OCI-M2 (cell line): ENCODE results near the gene MUS81.

ENCODE experiments used
- DNase-seq: peaks from one replicate; lab custom pipeline; 2025; ENCODE audit not compliant: unreplicated experiment; lab: John Stamatoyannopoulos, UW

The MUS81 gene

DNA sequence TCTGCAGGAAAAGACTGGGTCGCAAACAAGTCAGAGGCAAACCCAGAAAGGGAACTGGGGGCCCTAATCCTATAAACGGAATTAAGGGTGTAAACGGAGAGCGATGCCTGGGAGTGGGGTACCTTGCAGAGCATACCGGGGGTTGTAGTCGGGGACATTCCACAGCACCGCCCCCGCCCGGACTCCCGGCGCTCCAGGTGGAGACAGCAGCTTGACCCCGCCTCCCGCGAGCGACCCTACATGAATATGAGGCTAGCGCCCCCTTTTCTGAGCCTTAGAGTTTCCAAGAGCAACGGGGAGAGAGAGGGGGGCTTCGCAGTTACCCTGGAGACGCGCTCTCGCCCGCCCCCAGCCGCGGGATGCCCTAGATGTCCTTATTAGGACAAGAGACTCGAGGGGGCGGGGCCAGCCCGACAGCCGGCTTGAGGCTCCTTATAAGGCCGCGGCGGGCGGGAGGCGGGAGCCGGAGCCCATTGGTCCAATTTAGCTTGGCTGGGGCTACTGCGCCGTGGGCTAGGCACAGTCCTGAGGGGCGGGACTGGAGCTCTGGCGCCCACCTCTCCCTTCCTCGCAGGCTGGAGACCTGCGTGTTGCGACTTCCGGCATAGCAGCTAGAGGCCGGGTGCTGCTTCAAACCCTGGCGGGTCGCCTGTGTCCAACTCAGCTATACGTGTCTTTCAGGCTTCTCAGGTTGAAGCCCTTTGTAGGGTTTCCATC lies 980 bp upstream of the MUS81 start:
- peak; percentile 89 for DNase-seq

DNA sequence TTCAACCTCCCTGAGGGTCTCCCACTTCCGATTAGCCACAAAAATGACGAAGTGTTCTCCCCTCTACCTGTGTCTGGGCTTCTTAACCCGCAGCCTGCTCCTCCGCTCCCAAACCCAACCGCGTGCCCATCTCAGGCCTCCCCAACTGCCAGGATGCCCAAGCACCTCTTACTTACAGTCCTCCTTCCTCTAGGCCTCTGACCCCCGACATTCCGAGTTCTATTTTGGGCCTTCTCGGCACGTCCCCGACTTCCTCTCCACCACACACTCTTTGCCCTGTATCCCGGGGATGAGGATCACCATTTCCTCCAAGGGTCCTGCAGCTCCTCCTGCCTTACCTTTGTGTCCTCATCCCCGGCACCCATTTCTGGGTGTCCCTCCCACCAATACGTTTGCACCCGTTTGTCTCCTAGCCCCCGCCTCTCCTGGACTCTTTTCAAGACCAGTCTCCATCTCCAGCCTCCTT lies 388 bp upstream of the MUS81 start:
- DNase-seq, result no peak

GRCh38 chr11:65861165-65861505 lies 902 bp downstream of the MUS81 start:
- no peak for DNase-seq

DNA sequence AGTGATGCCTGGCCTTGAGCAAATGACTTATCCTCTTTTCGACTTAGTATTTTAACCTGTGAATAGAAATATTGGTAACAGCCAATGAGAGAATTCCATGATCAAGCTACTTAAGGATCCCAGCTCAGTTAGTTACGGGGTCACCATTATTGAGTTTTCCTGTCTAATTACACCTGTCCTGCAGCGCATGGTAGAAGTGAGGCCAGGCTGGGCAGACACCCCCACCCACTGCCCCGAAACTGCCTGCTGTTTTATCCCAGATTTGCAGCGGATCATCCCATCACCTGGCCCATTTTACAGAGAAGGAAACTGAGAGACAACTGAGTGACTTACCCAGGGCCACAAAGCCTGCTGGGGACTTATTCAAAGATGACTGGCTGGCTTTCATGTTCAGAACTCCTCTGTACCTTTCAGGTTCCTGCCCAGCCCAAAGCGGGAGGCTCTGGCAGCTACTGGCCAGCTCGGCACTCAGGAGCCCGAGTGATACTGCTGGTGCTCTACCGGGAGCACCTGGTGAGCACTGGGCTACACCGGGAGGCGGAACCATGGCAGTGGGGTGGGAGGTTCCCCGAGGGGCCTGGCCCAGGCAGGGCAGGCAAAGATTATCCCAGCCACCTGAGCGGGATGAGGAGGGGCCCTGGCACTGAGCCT lies 1.4 kb downstream of the MUS81 start:
- no peak for DNase-seq

GRCh38 chr11:65862191-65862735 lies 2.0 kb downstream of the MUS81 start:
- no peak for DNase-seq

GRCh38 chr11:65862941-65863888 lies 3.0 kb downstream of the MUS81 start:
- DNase-seq, result no peak

GRCh38 chr11:65863889-65864705 lies 3.9 kb downstream of the MUS81 start:
- DNase-seq, result no peak

GRCh38 chr11:65864706-65865471 lies 4.7 kb downstream of the MUS81 start:
- DNase-seq, result no peak

- DNase-seq, result no peak
Measured at GRCh38 chr11:65865550-65866172, 5.4 kb downstream of the MUS81 start.

DNA sequence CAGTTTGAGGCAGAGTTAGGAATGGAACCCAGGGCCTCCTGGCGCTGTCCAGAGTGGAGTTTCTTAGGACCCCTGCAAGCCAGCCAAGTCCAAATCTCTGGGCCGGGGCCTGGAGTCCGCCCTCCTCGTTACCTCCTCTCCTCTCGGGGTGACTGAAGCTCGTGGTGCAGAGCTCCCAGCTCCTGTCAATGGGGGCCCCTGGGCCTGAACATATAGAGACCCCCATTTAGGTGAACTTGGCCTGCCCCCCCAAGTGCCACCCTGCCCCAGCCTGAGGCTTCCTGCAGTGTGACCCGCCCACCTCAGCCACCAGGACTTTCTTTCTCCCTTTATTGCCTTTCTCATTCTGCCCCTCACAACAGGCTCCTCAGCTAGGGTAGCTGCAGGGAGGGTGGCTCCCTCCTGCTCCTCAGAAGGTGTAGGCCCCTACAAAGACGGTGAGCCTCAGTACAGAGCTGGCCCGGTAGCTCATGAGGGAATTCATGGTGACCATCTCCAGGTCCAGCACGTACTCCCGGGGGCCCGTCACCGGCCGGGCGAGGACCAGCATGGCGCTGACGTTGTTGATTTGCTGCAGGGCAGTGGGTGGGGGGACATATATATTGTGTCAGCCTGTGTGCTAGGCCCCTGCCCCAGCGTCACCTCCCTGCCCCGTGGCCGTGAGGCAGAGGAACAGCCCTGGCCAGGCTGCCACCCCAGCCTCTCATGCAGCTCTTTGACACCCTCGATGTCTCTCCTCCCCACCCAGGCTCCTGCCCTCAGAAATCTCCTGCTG lies 6.5 kb downstream of the MUS81 start:
- no peak for DNase-seq

DNA sequence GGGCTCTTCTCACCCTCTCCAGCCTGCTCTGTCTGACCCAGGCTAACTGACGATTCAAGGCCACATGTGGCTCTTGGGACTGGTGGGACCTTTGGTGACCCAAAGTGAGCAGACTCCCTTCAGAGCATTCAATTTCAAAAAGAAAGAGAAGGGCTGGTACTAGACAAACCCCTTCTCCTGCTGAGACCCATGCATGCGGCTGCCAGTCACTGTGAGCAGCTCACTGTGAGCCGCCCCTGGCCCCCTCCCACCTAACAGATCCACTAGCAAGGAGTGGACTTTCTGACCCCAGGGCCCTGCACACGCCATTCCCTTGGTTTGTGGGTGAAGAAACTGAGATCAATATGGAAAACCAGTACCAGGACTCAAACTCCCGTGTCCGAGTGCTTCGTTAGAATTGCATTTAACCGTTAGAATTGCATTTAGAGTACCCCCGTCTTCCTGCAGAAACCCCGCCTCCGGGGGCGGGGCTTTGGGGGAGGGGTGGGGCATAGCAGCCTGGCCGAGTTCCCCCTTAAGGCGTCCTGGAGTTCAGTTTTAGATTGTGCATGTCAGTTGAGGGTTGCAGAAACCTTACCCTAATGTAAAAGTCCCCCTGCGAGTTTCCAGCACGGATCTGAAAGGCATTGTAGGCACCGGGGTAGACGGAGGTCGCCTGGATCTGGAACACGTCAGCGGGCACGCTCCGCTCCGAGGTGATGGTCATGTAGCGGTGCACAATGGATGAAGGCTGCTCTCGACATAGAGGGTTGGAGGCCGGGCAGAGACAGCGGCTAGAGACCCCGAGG lies 7.2 kb downstream of the MUS81 start:
- no peak for DNase-seq

DNA sequence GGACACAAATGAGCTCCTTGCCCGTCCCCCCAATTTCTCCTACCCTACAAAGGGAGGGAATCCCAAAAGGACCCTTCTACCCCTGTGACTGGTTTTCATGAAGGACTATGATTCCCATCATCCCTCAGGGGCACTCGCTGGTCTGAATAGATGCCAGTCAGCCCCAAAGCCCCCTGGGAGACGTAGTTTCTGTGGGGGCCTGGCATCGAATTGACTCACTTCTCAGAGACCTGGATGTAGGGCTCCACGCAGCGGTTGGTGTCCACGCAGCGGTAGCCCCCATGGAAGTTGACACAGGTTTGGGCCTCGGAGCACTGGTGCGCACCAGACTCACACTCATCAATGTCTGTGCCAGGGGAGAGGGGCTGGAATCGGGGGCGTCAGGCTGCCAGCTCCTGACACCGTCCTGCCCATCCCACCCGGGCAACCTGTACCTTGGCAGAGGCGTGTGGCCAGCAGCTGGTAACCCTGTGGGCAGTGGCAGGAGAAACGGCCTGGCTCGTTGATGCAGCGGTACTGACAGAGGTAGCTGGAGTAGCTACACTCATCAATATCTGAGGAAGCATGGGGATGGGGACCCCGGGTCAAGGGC lies 7.9 kb downstream of the MUS81 start:
- no peak for DNase-seq

- DNase-seq, result no peak
Measured at GRCh38 chr11:65868907-65869306, 8.7 kb downstream of the MUS81 start.

GRCh38 chr11:65869643-65870306 lies 9.5 kb downstream of the MUS81 start:
- DNase-seq, result no peak

GRCh38 chr11:65870307-65870658 lies 10.1 kb downstream of the MUS81 start:
- no peak for DNase-seq

DNA sequence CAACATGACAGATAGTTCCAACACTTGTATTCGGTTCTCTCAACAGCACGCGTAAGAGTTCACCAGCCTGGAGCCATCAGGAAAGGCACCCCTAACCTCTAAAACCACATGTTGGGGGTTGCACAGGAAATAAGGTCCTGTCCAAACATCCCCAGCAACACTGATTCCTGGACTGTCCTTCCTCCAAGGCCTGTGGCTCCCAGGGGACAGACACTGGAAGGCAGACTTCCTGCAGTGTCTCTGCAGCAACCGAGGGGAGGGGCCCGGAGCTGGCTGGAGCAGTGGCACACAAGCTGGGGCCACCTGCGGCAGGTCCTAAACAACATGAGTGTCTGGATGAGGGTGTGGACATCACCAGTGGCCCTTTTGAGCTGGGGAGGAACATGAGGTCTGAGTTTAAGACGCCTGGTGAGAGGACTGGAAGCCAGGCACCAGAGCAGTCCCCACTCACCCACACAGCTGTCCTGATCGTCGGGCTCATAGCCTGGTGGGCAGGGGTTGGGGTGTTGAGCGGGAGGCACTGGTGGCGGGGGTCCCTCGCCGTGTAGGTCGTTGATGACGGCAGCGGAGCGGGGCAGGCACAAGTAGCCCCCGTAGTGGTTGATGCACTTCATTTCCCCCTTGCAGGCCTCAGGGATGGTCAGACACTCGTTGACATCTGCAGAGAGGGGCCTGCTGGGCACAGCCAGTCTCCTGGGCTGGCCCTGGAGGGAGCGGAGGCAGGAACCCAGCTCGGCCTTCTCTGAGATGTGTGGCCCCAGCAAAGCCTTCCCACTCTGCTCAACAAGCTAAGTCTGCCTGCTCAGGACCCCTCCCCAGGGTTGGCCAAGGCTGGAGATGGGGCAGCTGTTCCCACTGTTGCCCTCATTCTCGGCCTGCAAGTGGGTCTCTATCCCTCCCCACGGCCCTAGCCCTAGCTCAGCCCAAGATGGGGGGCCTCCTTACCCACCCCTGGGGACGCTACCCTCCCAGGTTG lies 10.8 kb downstream of the MUS81 start:
- DNase-seq, result no peak
